Fibroblast of pulmonary artery (primary cell): ENCODE data around the gene APH1B.

ENCODE experiments used
- DNase-seq: peaks from one replicate; pipeline ENCODE4 v3.0.0-alpha.2; 2010; ENCODE audit warnings: low read depth
- H3K4me3 ChIP-seq: replicated peaks from 2 replicates; pipeline ENCODE4 v1.5.1; 2011; ENCODE audit warnings: low read depth, mild to moderate bottlenecking, control low read depth, low read length, moderate library complexity
- TF ChIP-seq, protein P1 (sequence below): IDR thresholded peaks from 2 replicates; pipeline ENCODE4 v1.5.1; 2011; ENCODE audit warnings: mild to moderate bottlenecking, control low read depth, low read length, inconsistent platforms; ENCODE audit errors: missing control alignments

APH1B gene

DNA sequence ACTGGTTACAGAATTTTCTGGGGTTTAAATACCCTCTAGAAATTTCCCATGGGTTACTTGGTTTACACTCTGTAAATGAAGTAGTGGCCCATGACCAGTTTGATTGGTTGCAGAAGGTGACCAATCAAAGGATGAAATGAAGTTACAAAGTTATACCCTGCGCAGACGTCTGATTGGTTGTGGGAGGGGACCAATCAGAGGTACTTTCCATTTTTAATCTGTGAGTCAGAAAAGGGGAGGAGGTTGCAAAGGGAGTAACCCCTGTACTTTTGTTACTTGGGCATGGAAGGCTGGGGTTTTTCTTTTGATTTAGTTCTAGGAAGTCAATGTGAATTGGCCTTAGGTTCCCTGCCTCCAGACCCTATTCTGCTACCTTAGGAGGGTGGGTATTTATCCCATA is 18.7 kb upstream of the APH1B start:
- DNase-seq = no peak
- TF ChIP-seq, protein P1, sequence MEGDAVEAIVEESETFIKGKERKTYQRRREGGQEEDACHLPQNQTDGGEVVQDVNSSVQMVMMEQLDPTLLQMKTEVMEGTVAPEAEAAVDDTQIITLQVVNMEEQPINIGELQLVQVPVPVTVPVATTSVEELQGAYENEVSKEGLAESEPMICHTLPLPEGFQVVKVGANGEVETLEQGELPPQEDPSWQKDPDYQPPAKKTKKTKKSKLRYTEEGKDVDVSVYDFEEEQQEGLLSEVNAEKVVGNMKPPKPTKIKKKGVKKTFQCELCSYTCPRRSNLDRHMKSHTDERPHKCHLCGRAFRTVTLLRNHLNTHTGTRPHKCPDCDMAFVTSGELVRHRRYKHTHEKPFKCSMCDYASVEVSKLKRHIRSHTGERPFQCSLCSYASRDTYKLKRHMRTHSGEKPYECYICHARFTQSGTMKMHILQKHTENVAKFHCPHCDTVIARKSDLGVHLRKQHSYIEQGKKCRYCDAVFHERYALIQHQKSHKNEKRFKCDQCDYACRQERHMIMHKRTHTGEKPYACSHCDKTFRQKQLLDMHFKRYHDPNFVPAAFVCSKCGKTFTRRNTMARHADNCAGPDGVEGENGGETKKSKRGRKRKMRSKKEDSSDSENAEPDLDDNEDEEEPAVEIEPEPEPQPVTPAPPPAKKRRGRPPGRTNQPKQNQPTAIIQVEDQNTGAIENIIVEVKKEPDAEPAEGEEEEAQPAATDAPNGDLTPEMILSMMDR = no peak
- no peak overlapping the region for H3K4me3 ChIP-seq

GRCh38 chr15:63260791-63261190 is 16.6 kb upstream of the APH1B start:
- H3K4me3 ChIP-seq = no peak overlapping the region
- peak; percentile 69 for DNase-seq
- TF ChIP-seq, protein P1 = no peak

DNA sequence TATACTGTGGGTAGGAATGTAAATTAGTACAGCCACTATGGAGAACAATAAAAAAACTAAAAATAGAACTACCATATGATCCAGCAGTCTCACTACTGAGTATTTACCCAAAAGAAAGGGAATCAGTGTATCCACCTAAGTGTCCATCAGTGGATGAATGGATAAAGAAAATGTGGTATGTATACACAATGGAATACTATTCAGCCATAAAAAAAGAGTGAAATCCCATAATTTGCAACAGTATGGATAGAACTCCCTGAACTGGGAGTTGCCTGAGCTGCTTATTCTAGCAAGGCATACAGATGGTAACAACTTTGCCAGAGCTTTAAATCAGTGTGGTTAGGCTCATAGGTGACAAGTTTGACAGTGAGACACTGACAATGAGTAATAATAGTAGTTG is 16.1 kb upstream of the APH1B start:
- no peak overlapping the region for H3K4me3 ChIP-seq
- TF ChIP-seq, protein P1 = no peak
- no peak for DNase-seq

DNA sequence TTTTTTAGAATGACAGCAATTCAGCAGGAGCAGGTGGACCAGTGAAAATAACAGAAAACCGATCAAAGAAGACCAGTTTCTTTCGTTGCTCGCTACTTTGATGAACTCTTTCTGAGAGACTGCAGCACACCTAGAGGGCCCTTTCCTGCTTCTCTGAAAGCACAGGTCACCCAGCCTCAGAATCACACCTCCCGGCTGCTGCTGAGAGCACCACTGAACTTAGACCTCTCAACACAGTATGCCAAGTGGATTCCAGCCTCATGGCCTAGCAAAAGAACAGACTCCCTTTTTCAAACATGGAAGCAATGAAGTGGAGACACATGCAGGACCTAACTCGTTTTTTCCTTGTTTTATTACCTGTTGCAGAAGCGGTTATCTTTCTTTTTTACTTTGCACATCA is 13.9 kb upstream of the APH1B start:
- TF ChIP-seq, protein P1 = no peak
- H3K4me3 ChIP-seq = no peak overlapping the region
- no peak for DNase-seq

- peak; percentile 73 for DNase-seq
- TF ChIP-seq, protein P1 = no peak
- no peak overlapping the region for H3K4me3 ChIP-seq
Measured at GRCh38 chr15:63264688-63265293, 12.6 kb upstream of the APH1B start.

GRCh38 chr15:63274427-63274826 is 3.0 kb upstream of the APH1B start:
- TF ChIP-seq, protein P1 = no peak
- H3K4me3 ChIP-seq = no peak overlapping the region
- DNase-seq = no peak

GRCh38 chr15:63276342-63277037 is 915 bp upstream of the APH1B start:
- TF ChIP-seq, protein P1 = no peak
- peak overlapping the region; percentile 80 for H3K4me3 ChIP-seq
- DNase-seq = no peak
